ENCODE measurements around the gene MRC1.

MRC1 gene

GRCh38 chr10:17808971-17809841 is at the start of gene MRC1:
Gene MRC1, plus strand, starts transcription at chr10:17809348. Its CDS starts 118 bp downstream, at chr10:17809466.
- no peak for DNase-seq (ENCODE audit: low spot score)

- no peak for DNase-seq (ENCODE audit: low spot score)
These were observed 45.0 kb upstream of the MRC1 start for GRCh38 chr10:17764142-17764541.

- no peak for DNase-seq (ENCODE audit: low spot score)
These were observed 43.5 kb upstream of the MRC1 start for GRCh38 chr10:17765602-17766001.

- DNase-seq (ENCODE audit: low spot score) = no peak
These were observed 42.4 kb upstream of the MRC1 start for GRCh38 chr10:17766731-17767130.

GRCh38 chr10:17768496-17768895 is 40.7 kb upstream of the MRC1 start:
- DNase-seq (ENCODE audit: low spot score) = no peak

- no peak for DNase-seq (ENCODE audit: low spot score)
These were observed 40.2 kb upstream of the MRC1 start for GRCh38 chr10:17768957-17769356.

- no peak for DNase-seq (ENCODE audit: low spot score)
These were observed 38.1 kb upstream of the MRC1 start for GRCh38 chr10:17771017-17771416.

GRCh38 chr10:17779784-17780183 is 29.4 kb upstream of the MRC1 start:
- no peak for DNase-seq (ENCODE audit: low spot score)

- DNase-seq (ENCODE audit: low spot score) = no peak
These were observed 28.4 kb upstream of the MRC1 start for GRCh38 chr10:17780727-17781126.

- DNase-seq (ENCODE audit: low spot score) = no peak
These were observed 27.3 kb upstream of the MRC1 start for GRCh38 chr10:17781856-17782255.

- no peak for DNase-seq (ENCODE audit: low spot score)
These were observed 26.1 kb upstream of the MRC1 start for GRCh38 chr10:17782921-17783665.

GRCh38 chr10:17783751-17784150 is 25.4 kb upstream of the MRC1 start:
- no peak for DNase-seq (ENCODE audit: low spot score)

- no peak for DNase-seq (ENCODE audit: low spot score)
These were observed 24.5 kb upstream of the MRC1 start for GRCh38 chr10:17784688-17785087.

GRCh38 chr10:17785276-17785930 is 23.7 kb upstream of the MRC1 start:
- no peak for DNase-seq (ENCODE audit: low spot score)

GRCh38 chr10:17787087-17787961 is 21.8 kb upstream of the MRC1 start:
- no peak for DNase-seq (ENCODE audit: low spot score)

GRCh38 chr10:17788646-17789045 is 20.5 kb upstream of the MRC1 start:
- DNase-seq (ENCODE audit: low spot score) = no peak

- no peak for DNase-seq (ENCODE audit: low spot score)
These were observed 19.8 kb upstream of the MRC1 start for GRCh38 chr10:17789396-17789795.

GRCh38 chr10:17790651-17791050 is 18.5 kb upstream of the MRC1 start:
- no peak for DNase-seq (ENCODE audit: low spot score)

GRCh38 chr10:17792991-17793390 is 16.2 kb upstream of the MRC1 start:
- no peak for DNase-seq (ENCODE audit: low spot score)

- DNase-seq (ENCODE audit: low spot score) = no peak
These were observed 15.1 kb upstream of the MRC1 start for GRCh38 chr10:17793823-17794644.

- DNase-seq (ENCODE audit: low spot score) = no peak
These were observed 14.1 kb upstream of the MRC1 start for GRCh38 chr10:17795083-17795482.

Data from activated CD4-positive, alpha-beta T cell treated with anti-CD3 and anti-CD28 coated beads, Interleukin-2, Interleukin-4, amounts not matched to agents 100 ng/mL and 50 ng/mL, durations not matched to agents 16 hours and 8 hours (primary cell).